GM20000 (cell line): ENCODE data around the gene PTPRB.
A peak's percentile ranks its signal among the peaks of the same experiment; 100 is the strongest.

Source experiments
- DNase-seq: peaks from one replicate; pipeline ENCODE4 v3.0.0; 2012; ENCODE audit warnings: low spot score
- TF ChIP-seq, protein P1 (sequence below): IDR thresholded peaks from 2 replicates; pipeline ENCODE4 v1.5.1; 2012; ENCODE audit warnings: mild to moderate bottlenecking, control low read depth; ENCODE audit errors: extremely low read depth, missing control alignments

Gene PTPRB

DNA sequence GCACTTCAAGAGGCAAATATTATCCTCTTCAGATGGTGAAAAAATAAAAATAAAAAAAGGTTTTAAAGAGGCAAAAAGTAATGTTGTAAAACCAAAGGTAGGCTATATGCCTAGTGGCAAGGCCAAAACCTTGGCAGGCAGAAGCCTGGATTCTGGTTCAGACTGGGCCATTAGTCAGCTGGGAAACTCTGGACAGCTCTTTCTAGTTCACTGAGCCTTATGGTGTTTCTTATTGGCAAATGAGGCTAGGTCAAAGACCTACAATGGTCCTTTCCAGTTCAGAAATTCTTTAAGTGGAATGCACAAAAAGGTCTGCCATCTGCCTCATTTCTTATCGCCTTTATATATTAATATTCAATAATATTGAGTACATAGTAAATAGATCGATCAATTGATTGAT lies 44.6 kb downstream of the PTPRB start:
- TF ChIP-seq, protein P1, sequence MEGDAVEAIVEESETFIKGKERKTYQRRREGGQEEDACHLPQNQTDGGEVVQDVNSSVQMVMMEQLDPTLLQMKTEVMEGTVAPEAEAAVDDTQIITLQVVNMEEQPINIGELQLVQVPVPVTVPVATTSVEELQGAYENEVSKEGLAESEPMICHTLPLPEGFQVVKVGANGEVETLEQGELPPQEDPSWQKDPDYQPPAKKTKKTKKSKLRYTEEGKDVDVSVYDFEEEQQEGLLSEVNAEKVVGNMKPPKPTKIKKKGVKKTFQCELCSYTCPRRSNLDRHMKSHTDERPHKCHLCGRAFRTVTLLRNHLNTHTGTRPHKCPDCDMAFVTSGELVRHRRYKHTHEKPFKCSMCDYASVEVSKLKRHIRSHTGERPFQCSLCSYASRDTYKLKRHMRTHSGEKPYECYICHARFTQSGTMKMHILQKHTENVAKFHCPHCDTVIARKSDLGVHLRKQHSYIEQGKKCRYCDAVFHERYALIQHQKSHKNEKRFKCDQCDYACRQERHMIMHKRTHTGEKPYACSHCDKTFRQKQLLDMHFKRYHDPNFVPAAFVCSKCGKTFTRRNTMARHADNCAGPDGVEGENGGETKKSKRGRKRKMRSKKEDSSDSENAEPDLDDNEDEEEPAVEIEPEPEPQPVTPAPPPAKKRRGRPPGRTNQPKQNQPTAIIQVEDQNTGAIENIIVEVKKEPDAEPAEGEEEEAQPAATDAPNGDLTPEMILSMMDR, result no peak
- DNase-seq, result no peak

DNA sequence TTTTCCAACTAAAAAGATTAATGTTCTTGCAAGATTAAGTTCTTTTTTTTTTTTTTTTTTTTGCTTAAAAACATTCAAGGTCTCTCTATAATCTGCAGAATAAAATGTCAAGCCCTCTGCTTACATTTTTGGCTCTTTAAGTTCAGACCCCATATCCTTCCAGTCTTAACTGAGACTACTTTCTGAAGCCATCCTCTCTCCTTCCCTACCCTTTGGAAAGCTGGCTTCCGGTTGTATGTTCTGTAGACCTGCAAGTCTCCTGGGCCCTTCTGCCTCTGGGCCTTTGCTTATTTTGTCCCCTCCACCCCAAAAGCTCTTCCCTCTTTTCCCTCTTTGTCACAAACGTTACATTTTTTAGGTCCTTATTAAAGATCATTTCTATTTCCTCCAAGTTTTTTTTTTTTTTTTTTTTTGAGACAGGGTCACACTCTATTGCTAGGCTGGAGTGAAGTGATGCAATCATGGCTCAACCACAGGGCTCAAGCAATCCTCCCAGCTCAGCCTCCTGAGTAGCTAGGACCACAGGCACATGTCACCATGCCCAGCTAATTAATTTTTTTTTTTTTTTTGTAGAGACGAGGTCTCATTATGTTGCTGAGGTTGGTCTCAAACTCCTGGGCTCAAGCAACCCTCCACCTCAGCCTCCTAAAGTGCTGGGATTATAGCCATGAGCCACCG lies 46.5 kb downstream of the PTPRB start:
- no peak for DNase-seq
- TF ChIP-seq, protein P1, result no peak

DNA sequence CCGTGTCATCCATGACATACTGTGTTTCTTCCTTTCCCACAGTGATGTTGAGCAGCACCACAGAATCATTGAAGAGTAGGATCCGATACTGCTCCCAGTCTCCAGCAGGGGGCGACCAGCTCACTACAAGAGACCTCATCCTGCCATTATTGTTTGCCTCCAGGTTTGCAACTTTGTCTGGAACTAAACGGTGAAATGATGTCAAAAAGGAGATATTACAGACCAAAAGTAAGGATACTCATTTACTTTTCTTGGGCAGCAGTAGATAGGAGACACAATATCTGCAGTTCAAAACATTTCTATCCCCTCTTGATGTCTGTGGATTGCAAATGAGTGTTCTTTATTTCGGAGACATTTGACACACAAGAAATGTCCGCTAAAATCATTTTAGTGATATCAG lies 47.2 kb downstream of the PTPRB start:
- peak; percentile 53 for DNase-seq
- TF ChIP-seq, protein P1, result peak; percentile 87

DNA sequence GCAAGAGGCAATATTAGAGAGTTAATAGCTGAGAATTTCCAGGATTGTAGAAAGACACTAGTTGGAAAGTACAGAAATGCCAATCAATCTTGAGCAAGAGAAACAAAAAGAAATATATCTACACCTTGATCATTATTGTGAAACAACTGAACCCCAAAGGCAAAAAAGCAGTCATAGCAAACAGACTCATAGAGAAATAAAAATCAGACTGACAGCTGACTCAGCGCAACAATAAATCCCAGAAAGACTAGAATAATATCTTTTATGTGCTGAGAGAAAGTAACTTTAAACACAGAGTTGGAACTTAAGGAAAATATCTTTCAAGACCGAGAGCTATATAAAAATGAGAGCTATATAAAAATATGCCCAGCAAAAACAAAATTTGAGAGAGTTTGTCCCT lies 52.9 kb downstream of the PTPRB start:
- TF ChIP-seq, protein P1, result no peak

DNA sequence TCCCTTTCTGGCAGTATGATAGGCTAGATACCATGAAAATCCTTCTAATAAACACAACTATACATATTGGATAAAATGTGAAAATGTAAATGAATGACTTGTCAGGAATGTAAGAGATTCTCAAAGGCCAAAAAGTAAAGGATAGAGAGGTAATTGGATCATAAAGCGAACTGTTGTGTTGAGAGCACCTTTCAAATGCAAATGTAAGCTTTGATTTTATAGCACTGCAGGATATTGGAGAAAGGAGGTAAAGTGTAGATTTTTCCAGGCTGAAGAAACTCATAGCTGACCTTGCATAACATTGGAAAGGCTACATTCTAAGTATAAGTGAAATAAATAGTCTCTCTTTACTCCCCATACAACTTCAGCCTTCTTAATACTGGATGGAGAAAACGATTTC lies 54.0 kb downstream of the PTPRB start:
- TF ChIP-seq, protein P1, result no peak
- DNase-seq, result no peak

More for the DNA sequence above, 52.9 kb downstream of the PTPRB start:
- DNase-seq, result no peak

DNA sequence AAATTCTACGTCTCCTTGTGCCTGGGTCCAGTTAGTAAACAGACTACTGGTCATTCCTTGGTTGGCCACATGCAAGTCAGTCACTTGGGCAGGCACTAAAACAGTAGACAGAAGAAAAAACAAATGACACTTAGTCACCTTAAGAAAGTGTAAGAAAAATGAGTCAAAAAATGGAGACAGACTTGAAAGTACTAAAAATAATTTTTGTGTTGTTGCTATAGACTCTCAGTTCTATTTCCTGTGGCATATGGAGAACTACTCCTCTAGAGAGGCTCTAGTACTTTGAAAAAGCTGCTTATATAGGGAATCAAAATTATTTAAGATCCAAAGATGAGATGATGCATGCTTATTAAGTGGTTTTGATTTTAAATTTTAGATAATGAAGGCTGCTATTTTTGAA lies 56.0 kb downstream of the PTPRB start:
- TF ChIP-seq, protein P1, result no peak
- no peak for DNase-seq

DNA sequence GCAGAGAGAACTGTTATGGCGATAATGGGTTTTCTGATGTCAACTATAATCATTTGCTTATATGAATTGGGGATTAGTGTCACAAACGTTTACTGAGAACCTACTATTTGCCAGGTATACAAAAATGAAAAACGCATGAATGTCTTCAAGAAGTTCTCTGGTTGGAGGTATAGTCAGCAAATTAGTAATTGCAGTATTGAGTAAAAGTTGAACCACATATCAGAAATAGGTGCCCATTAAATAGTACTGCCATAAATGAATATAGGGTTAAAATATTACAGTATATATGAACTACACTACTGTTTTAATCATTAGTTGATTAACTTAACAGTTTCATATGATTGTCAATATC lies 60.0 kb downstream of the PTPRB start:
- no peak for DNase-seq

More for the DNA sequence above, 60.0 kb downstream of the PTPRB start:
- TF ChIP-seq, protein P1, result no peak
